Keratinocyte (primary cell): ENCODE measurements around the gene SOX14. TPM values are rescaled to one million over a fixed set of nuclear protein-coding genes. Genes with fewer than 3 reads are reported as not detected.

ENCODE experiments used
- DNase-seq: peaks from one replicate; pipeline ENCODE4 v3.0.0-alpha.2; 2011; ENCODE audit warnings: low read depth, missing footprints, low spot score
- FAIRE-seq: peaks from 2 replicates; lab custom pipeline; 2011; peaks lifted over from hg19 to GRCh38; lab: Jason Lieb, UNC
- H2AFZ ChIP-seq: 2 replicates; pipeline ENCODE4 v1.6.0; 2012; ENCODE audit warnings: low read length, control low read depth, inconsistent platforms; ENCODE audit not compliant: control insufficient read depth
- H3K27ac ChIP-seq: 2 replicates; pipeline ENCODE4 v1.5.1; 2011; ENCODE audit warnings: low read length; ENCODE audit not compliant: control insufficient read depth, insufficient read depth
- H3K27me3 ChIP-seq: 3 replicates; pipeline ENCODE4 v1.6.0; 2011; ENCODE audit warnings: low read length; ENCODE audit not compliant: control insufficient read depth, insufficient read depth; ENCODE audit errors: extremely low read depth
- H3K36me3 ChIP-seq, 2 experiments: 2 replicates in 1 of 2; 3 replicates in 1 of 2; pipeline ENCODE4 v1.5.1; 2011; ENCODE audit warnings: low read length in 2 of 2, mild to moderate bottlenecking in 1 of 2; ENCODE audit not compliant: control insufficient read depth in 2 of 2, insufficient read depth in 2 of 2; ENCODE audit errors: extremely low read depth in 1 of 2
- H3K4me1 ChIP-seq: 3 replicates; pipeline ENCODE4 v1.5.1; 2011; ENCODE audit warnings: low read length; ENCODE audit not compliant: control insufficient read depth, insufficient read depth; ENCODE audit errors: extremely low read depth
- H3K4me2 ChIP-seq: 3 replicates; pipeline ENCODE4 v1.6.0; 2011; ENCODE audit warnings: low read depth, low read length; ENCODE audit not compliant: control insufficient read depth, insufficient read depth; ENCODE audit errors: extremely low read depth
- H3K4me3 ChIP-seq, 3 experiments: fragments of 200-600 bp in 1 of 3; sonication (generic) in 1 of 3; 2 replicates in 2 of 3; 3 replicates in 1 of 3; pipeline ENCODE4 v1.5.1; 2011 to 2016; ENCODE audit warnings: low read length in 3 of 3, mild to moderate bottlenecking in 3 of 3, control low read depth in 2 of 3, inconsistent platforms in 1 of 3, low read depth in 1 of 3, mixed read lengths in 1 of 3, mixed run types in 1 of 3, moderate library complexity in 1 of 3; ENCODE audit not compliant: control insufficient read depth in 2 of 3, insufficient read depth in 2 of 3; ENCODE audit errors: extremely low read depth in 1 of 3
- H3K79me2 ChIP-seq: 2 replicates; pipeline ENCODE4 v1.6.0; 2012; ENCODE audit warnings: low read length; ENCODE audit not compliant: control insufficient read depth, insufficient read depth
- H3K9ac ChIP-seq: 3 replicates; pipeline ENCODE4 v1.6.0; 2011; ENCODE audit warnings: low read length; ENCODE audit not compliant: control insufficient read depth, insufficient read depth; ENCODE audit errors: extremely low read depth
- H3K9me1 ChIP-seq: 3 replicates; pipeline ENCODE4 v1.6.0; 2011; ENCODE audit warnings: low read length; ENCODE audit not compliant: control insufficient read depth, insufficient read depth; ENCODE audit errors: extremely low read depth
- H3K9me3 ChIP-seq: 2 replicates; pipeline ENCODE4 v1.5.1; 2012; ENCODE audit warnings: low read depth, low read length; ENCODE audit not compliant: control insufficient read depth
- H4K20me1 ChIP-seq: 3 replicates; pipeline ENCODE4 v1.6.0; 2011; ENCODE audit warnings: low read length; ENCODE audit not compliant: control insufficient read depth, insufficient read depth; ENCODE audit errors: extremely low read depth
- EZH2 ChIP-seq: IDR thresholded peaks from one replicate; pipeline ENCODE4 v1.6.1; 2012; ENCODE audit warnings: inconsistent platforms, mild to moderate bottlenecking, low read length, moderate library complexity
- dilution Hi-C: fragments of 300-500 bp; cut with MboI; formaldehyde crosslinking; loops from one replicate; pipeline ENCODE4 v1.7.0; 2020; ENCODE audit warnings: low sequenced_read_pairs; ENCODE audit not compliant: extremely low pct_ligation_motif_present
- polyA plus RNA-seq, 5 experiments: library from polyadenylated mRNA; depleted of rRNA in 3 of 5; stranded (reverse) in 3 of 5; stranded (forward) in 1 of 5; unstranded in 1 of 5; fragments of >200 nt; gene quantifications; 1 replicate in 1 of 5; 2 replicates in 3 of 5; 3 replicates in 1 of 5; pipeline versions ENCODE4 v1.2.1 to v1.2.3, GENCODE V29; 2011 to 2012; ENCODE audit warnings: missing spikeins in 2 of 5, low read depth in 1 of 5, low replicate concordance in 1 of 5
- TF ChIP-seq, protein P1 (sequence below), 3 experiments: IDR thresholded peaks in 1 of 3; conservative IDR thresholded peaks in 1 of 3; optimal IDR thresholded peaks in 1 of 3; 2 replicates in 2 of 3; 3 replicates in 1 of 3; pipeline versions ENCODE3 to v1.5.1; 2011; ENCODE audit warnings: low read length in 3 of 3, mild to moderate bottlenecking in 3 of 3, moderate library complexity in 2 of 3, control low read depth in 1 of 3, inconsistent platforms in 1 of 3; ENCODE audit not compliant: insufficient read depth in 2 of 3; ENCODE audit errors: extremely low read depth in 1 of 3

The SOX14 gene
- polyA plus RNA-seq, 1 donor (not counting 4 experiments of a cell fraction or from before 2014, with no cell fraction given): not detected

- Histone ChIP-seq H3K4me3 (no peak overlapping the region), H3K9me3 (no peaks in the 10 kb centered on the region), H3K27me3 (no peaks in the 10 kb centered on the region), H3K36me3 (no peaks in the 10 kb centered on the region), H3K4me2 (no peak overlapping the region), H2AFZ (no peak overlapping the region), H3K27ac (no peak overlapping the region), H4K20me1 (no peaks in the 10 kb centered on the region), H3K4me1 (no peaks in the 10 kb centered on the region), H3K79me2 (no peaks in the 10 kb centered on the region), H3K9ac (no peak overlapping the region), H3K9me1 (no peaks in the 10 kb centered on the region)
- FAIRE-seq: no peak
- DNase-seq: no peak
- dilution Hi-C loops: no loop called here
- TF ChIP-seq EZH2: no peak
Observed at GRCh38 chr3:137724240-137724639, 39.9 kb upstream of the SOX14 start.

- no peak overlapping the region for H2AFZ ChIP-seq
- no peaks in the 10 kb centered on the region for H3K27me3 ChIP-seq
- TF ChIP-seq EZH2: no peak
- TF ChIP-seq, protein P1, sequence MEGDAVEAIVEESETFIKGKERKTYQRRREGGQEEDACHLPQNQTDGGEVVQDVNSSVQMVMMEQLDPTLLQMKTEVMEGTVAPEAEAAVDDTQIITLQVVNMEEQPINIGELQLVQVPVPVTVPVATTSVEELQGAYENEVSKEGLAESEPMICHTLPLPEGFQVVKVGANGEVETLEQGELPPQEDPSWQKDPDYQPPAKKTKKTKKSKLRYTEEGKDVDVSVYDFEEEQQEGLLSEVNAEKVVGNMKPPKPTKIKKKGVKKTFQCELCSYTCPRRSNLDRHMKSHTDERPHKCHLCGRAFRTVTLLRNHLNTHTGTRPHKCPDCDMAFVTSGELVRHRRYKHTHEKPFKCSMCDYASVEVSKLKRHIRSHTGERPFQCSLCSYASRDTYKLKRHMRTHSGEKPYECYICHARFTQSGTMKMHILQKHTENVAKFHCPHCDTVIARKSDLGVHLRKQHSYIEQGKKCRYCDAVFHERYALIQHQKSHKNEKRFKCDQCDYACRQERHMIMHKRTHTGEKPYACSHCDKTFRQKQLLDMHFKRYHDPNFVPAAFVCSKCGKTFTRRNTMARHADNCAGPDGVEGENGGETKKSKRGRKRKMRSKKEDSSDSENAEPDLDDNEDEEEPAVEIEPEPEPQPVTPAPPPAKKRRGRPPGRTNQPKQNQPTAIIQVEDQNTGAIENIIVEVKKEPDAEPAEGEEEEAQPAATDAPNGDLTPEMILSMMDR (optimal IDR thresholded peaks at IDR 0.05 in 1 of 3, IDR thresholded peaks at IDR 0.05 in 1 of 3, conservative IDR thresholded peaks at IDR 0.05 in 1 of 3; ENCODE audit: extremely low read depth in 1 of 3, insufficient read depth in 2 of 3, low read length in 3 of 3): no peak
- FAIRE-seq: no peak
- DNase-seq: no peak
- dilution Hi-C loops: no loop called here
- no peak overlapping the region for H3K27ac ChIP-seq
- no peaks in the 10 kb centered on the region for H3K4me1 ChIP-seq
- no peaks in the 10 kb centered on the region for H3K9me3 ChIP-seq
- H3K9me1 ChIP-seq: no peaks in the 10 kb centered on the region
- no peaks in the 10 kb centered on the region for H3K79me2 ChIP-seq
- H3K9ac ChIP-seq: no peak overlapping the region
- H3K36me3 ChIP-seq: no peaks in the 10 kb centered on the region
- H3K4me2 ChIP-seq: no peak overlapping the region
- no peak overlapping the region for H3K4me3 ChIP-seq
- H4K20me1 ChIP-seq: no peaks in the 10 kb centered on the region
Observed at GRCh38 chr3:137737208-137737607, 26.9 kb upstream of the SOX14 start.

DNA sequence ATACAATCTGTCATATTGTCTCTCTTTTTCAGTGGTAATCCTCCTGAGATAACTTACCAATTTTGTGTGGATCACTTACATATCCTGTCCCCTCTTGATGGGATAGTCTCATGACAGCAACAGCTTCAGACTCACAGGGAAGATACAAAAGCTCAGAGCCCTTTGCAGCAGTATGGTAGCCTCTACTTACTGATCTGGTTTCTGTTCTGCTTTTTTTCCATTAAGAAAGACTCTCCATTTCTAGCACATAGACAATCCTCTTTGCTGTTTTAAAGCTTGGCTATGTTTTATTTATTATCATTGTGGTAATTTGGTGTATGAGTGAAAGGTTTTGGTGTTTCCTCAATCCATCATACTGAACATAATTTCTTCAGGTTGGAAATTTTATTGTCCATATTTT is 25.4 kb upstream of the SOX14 start:
- Histone ChIP-seq H3K4me3 (no peak overlapping the region), H4K20me1 (no peaks in the 10 kb centered on the region), H2AFZ (no peak overlapping the region), H3K27me3 (no peaks in the 10 kb centered on the region), H3K27ac (no peak overlapping the region), H3K4me1 (no peaks in the 10 kb centered on the region), H3K79me2 (no peaks in the 10 kb centered on the region), H3K9me1 (no peaks in the 10 kb centered on the region), H3K4me2 (no peak overlapping the region), H3K9me3 (no peaks in the 10 kb centered on the region), H3K9ac (no peak overlapping the region), H3K36me3 (no peaks in the 10 kb centered on the region)
- dilution Hi-C loops: no loop called here
- DNase-seq (no peak), FAIRE-seq (no peak)
- no peak for TF ChIP-seq EZH2
- TF ChIP-seq, protein P1 (optimal IDR thresholded peaks at IDR 0.05 in 1 of 3, IDR thresholded peaks at IDR 0.05 in 1 of 3, conservative IDR thresholded peaks at IDR 0.05 in 1 of 3; ENCODE audit: extremely low read depth in 1 of 3, insufficient read depth in 2 of 3, low read length in 3 of 3): no peak
